GM23338 (cell line): Measurements from ENCODE around the gene TRIM59. TPM values are rescaled to one million over a fixed set of nuclear protein-coding genes. Genes with fewer than 3 reads are reported as not detected.

ENCODE experiments used
- ATAC-seq: fragments of 200-7000 bp; cut with Tn5 transposase; 3 replicates; pipeline ENCODE4 v1.9.1; 2020
- DNase-seq: peaks from one replicate; pipeline ENCODE4 v3.0.0-alpha.2; 2015; ENCODE audit warnings: low spot score
- H2AFZ ChIP-seq: fragments of 200-600 bp; sonication (generic); 2 replicates; pipeline ENCODE4 v1.8.0; 2016; ENCODE audit warnings: antibody characterized with exemption, mild to moderate bottlenecking, moderate library complexity
- H3F3A ChIP-seq: fragments of 200-600 bp; sonication (generic); replicated peaks from 2 replicates; pipeline ENCODE4 v1.8.0; 2017; ENCODE audit warnings: antibody characterized with exemption, mixed run types, low read depth
- H3K27ac ChIP-seq: fragments of 200-600 bp; sonication (generic); 2 replicates; pipeline ENCODE4 v1.6.1; 2016; ENCODE audit warnings: low read depth
- H3K27me3 ChIP-seq: fragments of 200-600 bp; sonication (generic); 2 replicates; pipeline ENCODE4 v1.8.0; 2016; ENCODE audit warnings: mild to moderate bottlenecking, mixed run types, moderate library complexity; ENCODE audit not compliant: insufficient read depth
- H3K36me3 ChIP-seq: fragments of 200-600 bp; sonication (generic); 2 replicates; pipeline ENCODE4 v1.8.0; 2016; ENCODE audit warnings: mild to moderate bottlenecking; ENCODE audit not compliant: insufficient read depth
- H3K4me1 ChIP-seq: fragments of 200-600 bp; sonication (generic); 2 replicates; pipeline ENCODE4 v1.8.0; 2016; ENCODE audit warnings: mild to moderate bottlenecking, moderate library complexity; ENCODE audit not compliant: insufficient read depth
- H3K4me2 ChIP-seq: fragments of 200-600 bp; sonication (generic); 2 replicates; pipeline ENCODE4 v1.7.1; 2017; ENCODE audit warnings: mixed run types
- H3K4me3 ChIP-seq: fragments of 200-600 bp; sonication (generic); 2 replicates; pipeline ENCODE4 v1.6.1; 2016; ENCODE audit warnings: mixed run types
- H3K79me2 ChIP-seq: fragments of 200-600 bp; sonication (generic); replicated peaks from 2 replicates; pipeline ENCODE4 v1.8.0; 2017; ENCODE audit warnings: mild to moderate bottlenecking; ENCODE audit not compliant: insufficient read depth
- H3K9me2 ChIP-seq: fragments of 200-600 bp; sonication (generic); 2 replicates; pipeline ENCODE4 v1.8.0; 2017; ENCODE audit not compliant: insufficient read depth
- H4K20me1 ChIP-seq: fragments of 200-600 bp; sonication (generic); replicated peaks from 2 replicates; pipeline ENCODE4 v1.8.0; 2017; ENCODE audit warnings: mild to moderate bottlenecking; ENCODE audit not compliant: insufficient read depth
- H3K27ac Mint-ChIP-seq: 2 replicates; pipeline ENCODE4 v1.8.0; 2020; ENCODE audit warnings: inconsistent platforms, mild to moderate bottlenecking, moderate library complexity, mixed read lengths
- H3K27me3 Mint-ChIP-seq: 3 replicates; pipeline ENCODE4 v1.8.0; 2022; ENCODE audit warnings: low read depth, mild to moderate bottlenecking, moderate library complexity, mixed read lengths, inconsistent platforms; ENCODE audit not compliant: insufficient read depth, poor library complexity
- H3K36me3 Mint-ChIP-seq: 3 replicates; pipeline ENCODE4 v1.8.0; 2021; ENCODE audit warnings: low read depth, mild to moderate bottlenecking, inconsistent platforms, moderate library complexity, mixed read lengths
- H3K4me1 Mint-ChIP-seq: 3 replicates; pipeline ENCODE4 v1.8.0; 2020; ENCODE audit warnings: mild to moderate bottlenecking, inconsistent platforms, mixed read lengths
- H3K4me3 Mint-ChIP-seq: 3 replicates; pipeline ENCODE4 v1.8.0; 2021; ENCODE audit warnings: moderate library complexity, mild to moderate bottlenecking, inconsistent platforms, mixed read lengths
- H3K9me3 Mint-ChIP-seq: 3 replicates; pipeline ENCODE4 v1.8.0; 2020; ENCODE audit warnings: moderate library complexity, mild to moderate bottlenecking, inconsistent platforms, mixed read lengths
- CTCF ChIP-seq, 2 experiments: fragments of 200-600 bp in 1 of 2; sonication (generic) in 1 of 2; conservative IDR thresholded peaks; 2 replicates each; pipeline versions ENCODE4 v1.5.1 to v1.6.1; 2016 to 2017; ENCODE audit warnings: antibody characterized with exemption in 2 of 2, low read depth in 2 of 2, mild to moderate bottlenecking in 2 of 2, moderate library complexity in 1 of 2
- EZH2 ChIP-seq: fragments of 200-600 bp; sonication (generic); IDR thresholded peaks from one replicate; pipeline ENCODE4 v1.8.0; 2017; ENCODE audit warnings: antibody characterized with exemption, mild to moderate bottlenecking, low read depth; ENCODE audit not compliant: unreplicated experiment
- JUNB ChIP-seq: IDR thresholded peaks from one replicate; pipeline ENCODE4 v1.6.1; 2016; ENCODE audit warnings: antibody characterized with exemption; ENCODE audit not compliant: unreplicated experiment
- POLR2AphosphoS5 ChIP-seq: IDR thresholded peaks from 2 replicates; pipeline ENCODE4 v1.6.1; 2016; ENCODE audit warnings: antibody characterized with exemption, low read depth
- REST ChIP-seq: IDR thresholded peaks from one replicate; pipeline ENCODE4 v1.6.1; 2018; ENCODE audit warnings: antibody characterized with exemption; ENCODE audit not compliant: unreplicated experiment
- STAT1 ChIP-seq: IDR thresholded peaks from one replicate; pipeline ENCODE4 v1.6.1; 2016; ENCODE audit warnings: antibody characterized with exemption; ENCODE audit not compliant: unreplicated experiment
- polyA plus RNA-seq: library from polyadenylated mRNA; unstranded; fragments of >200 nt; fragmentation: Nextera tagmentation; extraction: Ambion mirVana; gene quantifications from 2 replicates; pipeline ENCODE4 v1.2.1, GENCODE V29; 2016
- total RNA-seq: library from RNA; depleted of rRNA; stranded (reverse); fragments of >200 nt; shearing (Covaris generic); gene quantifications from 2 replicates; pipeline ENCODE4 v1.2.3, GENCODE V29; 2014

TRIM59 gene
- total and polyA plus RNA-seq, 2 experiments from 2014 or later = 46.2 to 98.6 TPM

GRCh38 chr3:160398820-160399124, 50.8 kb downstream of the TRIM59 start:
- Histone ChIP-seq H3K27me3 (no peaks in the 10 kb centered on the region), H3K79me2 (peaks cover 66% of the 10 kb centered on the region), H3F3A (no peaks in the 10 kb centered on the region), H2AFZ (no peak overlapping the region), H3K36me3 (no peaks in the 10 kb centered on the region; the same call in 1 of the 2 replicates), H3K9me2 (no peaks in the 10 kb centered on the region), H3K4me2 (peak overlapping the region; percentile 76), H3K4me3 (peak overlapping the region; percentile 60), H4K20me1 (peaks cover 25% of the 10 kb centered on the region), H3K4me1 (peaks cover 14% of the 10 kb centered on the region; the same call in 1 of the 2 replicates), H3K27ac (peak overlapping the region; percentile 65)
- TF ChIP-seq CTCF (conservative IDR thresholded peaks at IDR 0.05; ENCODE audit: low read depth in 2 of 2) (no peak), EZH2 (no peak), REST (no peak), JUNB (no peak), STAT1 (no peak)
- peaks cover 22% of the 10 kb centered on the region for H3K36me3 Mint-ChIP-seq
- H3K27me3 Mint-ChIP-seq = peaks cover 18% of the 10 kb centered on the region
- H3K27ac Mint-ChIP-seq = peak overlapping the region; percentile 98
- H3K4me3 Mint-ChIP-seq = peak overlapping the region; percentile 98
- ATAC-seq (no peak), DNase-seq (no peak)
- H3K9me3 Mint-ChIP-seq = peaks cover 4% of the 10 kb centered on the region; the same call in 1 of the 3 replicates
- H3K4me1 Mint-ChIP-seq = peaks cover 21% of the 10 kb centered on the region

- peaks cover 14% of the 10 kb centered on the region for H3K27me3 Mint-ChIP-seq
- H3F3A ChIP-seq = no peaks in the 10 kb centered on the region
- no peak overlapping the region for H2AFZ ChIP-seq
- H3K36me3 ChIP-seq = no peaks in the 10 kb centered on the region
- H3K4me3 Mint-ChIP-seq = no peak overlapping the region
- no peaks in the 10 kb centered on the region; the same call in 1 of the 2 replicates for H4K20me1 ChIP-seq
- H3K9me3 Mint-ChIP-seq = peaks cover 4% of the 10 kb centered on the region; the same call in 1 of the 3 replicates
- H3K79me2 ChIP-seq = peaks cover 39% of the 10 kb centered on the region
- no peak overlapping the region for H3K4me3 ChIP-seq
- ATAC-seq (no peak), DNase-seq (no peak)
- H3K27me3 ChIP-seq = no peaks in the 10 kb centered on the region
- no peak overlapping the region for H3K27ac ChIP-seq
- no peaks in the 10 kb centered on the region for H3K9me2 ChIP-seq
- H3K4me2 ChIP-seq = no peak overlapping the region
- peaks cover 7% of the 10 kb centered on the region; the same call in 2 of the 3 replicates for H3K36me3 Mint-ChIP-seq
- no peaks in the 10 kb centered on the region for H3K4me1 ChIP-seq
- H3K4me1 Mint-ChIP-seq = no peaks in the 10 kb centered on the region
- H3K27ac Mint-ChIP-seq = no peak overlapping the region
- no peak for TF ChIP-seq EZH2
- no peak for TF ChIP-seq POLR2AphosphoS5
- TF ChIP-seq REST = no peak
- TF ChIP-seq CTCF (conservative IDR thresholded peaks at IDR 0.05; ENCODE audit: low read depth in 2 of 2) = no peak
- no peak for TF ChIP-seq JUNB
- no peak for TF ChIP-seq STAT1
These were observed 54.3 kb downstream of the TRIM59 start for GRCh38 chr3:160395297-160395696.
